ENCODE data around the gene DAB2IP.

DNA sequence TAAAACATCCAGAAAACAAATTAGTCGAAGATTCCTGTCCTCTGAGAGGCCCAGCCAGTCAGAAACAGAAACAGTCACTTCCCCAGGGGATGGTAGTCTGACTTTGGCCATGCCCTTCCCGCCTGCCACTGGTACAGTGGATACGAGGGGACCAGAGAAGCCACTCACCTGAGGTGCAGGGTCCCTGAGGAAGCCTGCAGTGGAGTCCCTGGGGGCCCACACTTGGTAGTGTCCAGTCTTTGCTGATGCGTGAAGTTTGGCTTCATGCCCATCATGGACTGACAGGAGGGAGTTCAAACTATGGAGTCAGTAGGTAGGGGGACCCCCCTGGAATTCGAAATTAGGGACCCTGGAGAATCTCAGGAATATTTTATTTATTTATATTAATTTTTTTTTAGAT, 147.5 kb downstream of the DAB2IP start:
- TF ChIP-seq, protein P1, sequence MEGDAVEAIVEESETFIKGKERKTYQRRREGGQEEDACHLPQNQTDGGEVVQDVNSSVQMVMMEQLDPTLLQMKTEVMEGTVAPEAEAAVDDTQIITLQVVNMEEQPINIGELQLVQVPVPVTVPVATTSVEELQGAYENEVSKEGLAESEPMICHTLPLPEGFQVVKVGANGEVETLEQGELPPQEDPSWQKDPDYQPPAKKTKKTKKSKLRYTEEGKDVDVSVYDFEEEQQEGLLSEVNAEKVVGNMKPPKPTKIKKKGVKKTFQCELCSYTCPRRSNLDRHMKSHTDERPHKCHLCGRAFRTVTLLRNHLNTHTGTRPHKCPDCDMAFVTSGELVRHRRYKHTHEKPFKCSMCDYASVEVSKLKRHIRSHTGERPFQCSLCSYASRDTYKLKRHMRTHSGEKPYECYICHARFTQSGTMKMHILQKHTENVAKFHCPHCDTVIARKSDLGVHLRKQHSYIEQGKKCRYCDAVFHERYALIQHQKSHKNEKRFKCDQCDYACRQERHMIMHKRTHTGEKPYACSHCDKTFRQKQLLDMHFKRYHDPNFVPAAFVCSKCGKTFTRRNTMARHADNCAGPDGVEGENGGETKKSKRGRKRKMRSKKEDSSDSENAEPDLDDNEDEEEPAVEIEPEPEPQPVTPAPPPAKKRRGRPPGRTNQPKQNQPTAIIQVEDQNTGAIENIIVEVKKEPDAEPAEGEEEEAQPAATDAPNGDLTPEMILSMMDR (IDR thresholded peaks at IDR 0.05), result no peak
- no peak for TF ChIP-seq POLR2A (IDR thresholded peaks at IDR 0.05)
